Measurements from ENCODE around the gene DTNA.
"Not testable (repeated sequence)": the region's sequence is repeated elsewhere in the genome, so short reads cannot be mapped to it uniquely, and the experiment has no call there.

The DTNA gene

GRCh38 chr18:34709750-34710441 lies at the start of gene DTNA:
TSS of gene DTNA (plus strand) at chr18:34710298. CDS start at chr18:34755977, 45,679 bp downstream.
- DNase-seq (ENCODE audit: low read depth in 2 of 2) = no peak

- no peak for DNase-seq (ENCODE audit: low read depth in 2 of 2)
These were observed 49.5 kb upstream of the DTNA start for GRCh38 chr18:34660572-34660971.

GRCh38 chr18:34661464-34662087 lies 48.5 kb upstream of the DTNA start:
- DNase-seq (ENCODE audit: low read depth in 2 of 2) = no peak

GRCh38 chr18:34676816-34677574 lies 33.1 kb upstream of the DTNA start:
- DNase-seq (ENCODE audit: low read depth in 2 of 2) = no peak

- not testable (repeated sequence) for DNase-seq (ENCODE audit: low read depth in 2 of 2)
These were observed 20.3 kb upstream of the DTNA start for GRCh38 chr18:34689750-34690149.

GRCh38 chr18:34691614-34692013 lies 18.5 kb upstream of the DTNA start:
- DNase-seq (ENCODE audit: low read depth in 2 of 2) = no peak

GRCh38 chr18:34694591-34695165 lies 15.4 kb upstream of the DTNA start:
- no peak for DNase-seq (ENCODE audit: low read depth in 2 of 2)

- DNase-seq (ENCODE audit: low read depth in 2 of 2) = no peak
These were observed 14.8 kb upstream of the DTNA start for GRCh38 chr18:34695310-34695709.

GRCh38 chr18:34696671-34697070 lies 13.4 kb upstream of the DTNA start:
- no peak for DNase-seq (ENCODE audit: low read depth in 2 of 2)

GRCh38 chr18:34697233-34697632 lies 12.9 kb upstream of the DTNA start:
- no peak for DNase-seq (ENCODE audit: low read depth in 2 of 2)

- no peak for DNase-seq (ENCODE audit: low read depth in 2 of 2)
These were observed 12.2 kb upstream of the DTNA start for GRCh38 chr18:34697891-34698290.

- no peak for DNase-seq (ENCODE audit: low read depth in 2 of 2)
These were observed 8.2 kb upstream of the DTNA start for GRCh38 chr18:34701911-34702310.

GRCh38 chr18:34702814-34703213 lies 7.3 kb upstream of the DTNA start:
- DNase-seq (ENCODE audit: low read depth in 2 of 2) = no peak

- no peak for DNase-seq (ENCODE audit: low read depth in 2 of 2)
These were observed 6.0 kb upstream of the DTNA start for GRCh38 chr18:34704074-34704473.

- DNase-seq (ENCODE audit: low read depth in 2 of 2) = no peak
These were observed 5.3 kb upstream of the DTNA start for GRCh38 chr18:34704823-34705222.

GRCh38 chr18:34707670-34708069 lies 2.4 kb upstream of the DTNA start:
- DNase-seq (ENCODE audit: low read depth in 2 of 2) = no peak

GRCh38 chr18:34709104-34709503 lies 994 bp upstream of the DTNA start:
- DNase-seq (ENCODE audit: low read depth in 2 of 2) = no peak

GRCh38 chr18:34710458-34710914 lies 388 bp downstream of the DTNA start:
- DNase-seq (ENCODE audit: low read depth in 2 of 2) = no peak

- no peak for DNase-seq (ENCODE audit: low read depth in 2 of 2)
These were observed 836 bp downstream of the DTNA start for GRCh38 chr18:34710934-34711333.

- not testable (repeated sequence) for DNase-seq (ENCODE audit: low read depth in 2 of 2)
These were observed 6.0 kb downstream of the DTNA start for GRCh38 chr18:34716111-34716510.

GRCh38 chr18:34718610-34719009 lies 8.5 kb downstream of the DTNA start:
- no peak for DNase-seq (ENCODE audit: low read depth in 2 of 2)

GRCh38 chr18:34720220-34720619 lies 10.1 kb downstream of the DTNA start:
- no peak for DNase-seq (ENCODE audit: low read depth in 2 of 2)

Measured in activated CD8-positive, alpha-beta memory T cell treated with anti-CD3 and anti-CD28 coated beads for 4 hours (primary cell).